Sciatic nerve (tissue), 2 donors: Measurements from ENCODE around the gene SH3RF1. TPM values are rescaled to one million over a fixed set of nuclear protein-coding genes. Genes with fewer than 3 reads are reported as not detected.
A peak's percentile ranks its signal among the peaks of the same experiment; 100 is the strongest.

ENCODE experiments used
- ATAC-seq: fragments of 200-7000 bp; cut with Tn5 transposase; one replicate; pipeline ENCODE4 v1.9.1; 2020; ENCODE audit warnings: mild to moderate bottlenecking, moderate library complexity
- DNase-seq: peaks from one replicate; pipeline ENCODE4 v3.0.0-alpha.2; 2020; ENCODE audit warnings: low spot score
- intact Hi-C: fragments of 100-400 bp; cut with DNase I; formaldehyde crosslinking; loops from one replicate; pipeline ENCODE4 v1.14.2; 2022
- total RNA-seq: library from RNA; stranded (reverse); fragmentation: NEBNext Ultra II Directional; extraction: Animal tissue kit (Norgen Biotek cat#: 25700); gene quantifications from one replicate; pipeline ENCODE4 v1.2.1, GENCODE V29; 2021
- donor health status: DM: no; HTN: no; CAD: no.
- donor health status: DM: no; HTN: no; CAD: no.

SH3RF1 gene
- total RNA-seq, 1 donor from 2014 or later: 15.6 TPM

- DNase-seq: no peak
- intact Hi-C loops: no loop called here
- peak; percentile 80 for ATAC-seq
Measured at GRCh38 chr4:169099771-169100180, 171.0 kb downstream of the SH3RF1 start.

GRCh38 chr4:169098969-169099690 is 171.6 kb downstream of the SH3RF1 start:
- ATAC-seq: no peak
- DNase-seq: no peak
- intact Hi-C loops: no loop called here

DNA sequence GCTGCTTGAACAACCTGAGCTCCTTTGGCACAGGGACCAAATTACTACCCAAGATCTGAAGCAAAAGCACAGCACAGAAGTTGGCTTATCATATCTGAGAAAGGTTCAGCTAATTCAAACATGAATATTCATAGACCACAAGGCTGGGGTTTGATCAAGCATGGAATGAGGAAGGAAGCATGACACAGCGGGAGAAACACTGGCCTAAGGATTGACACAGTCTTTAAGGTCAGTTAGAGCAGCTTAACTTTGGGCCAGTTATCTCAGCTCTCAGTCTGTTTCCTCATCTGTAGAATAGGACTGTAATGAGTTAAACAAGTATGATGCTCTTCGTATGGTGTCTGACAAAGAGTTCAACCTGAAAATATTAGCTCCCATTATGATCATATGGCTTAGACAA is 172.2 kb downstream of the SH3RF1 start:
- ATAC-seq (no peak), DNase-seq (no peak)
- intact Hi-C loops: no loop called here

DNA sequence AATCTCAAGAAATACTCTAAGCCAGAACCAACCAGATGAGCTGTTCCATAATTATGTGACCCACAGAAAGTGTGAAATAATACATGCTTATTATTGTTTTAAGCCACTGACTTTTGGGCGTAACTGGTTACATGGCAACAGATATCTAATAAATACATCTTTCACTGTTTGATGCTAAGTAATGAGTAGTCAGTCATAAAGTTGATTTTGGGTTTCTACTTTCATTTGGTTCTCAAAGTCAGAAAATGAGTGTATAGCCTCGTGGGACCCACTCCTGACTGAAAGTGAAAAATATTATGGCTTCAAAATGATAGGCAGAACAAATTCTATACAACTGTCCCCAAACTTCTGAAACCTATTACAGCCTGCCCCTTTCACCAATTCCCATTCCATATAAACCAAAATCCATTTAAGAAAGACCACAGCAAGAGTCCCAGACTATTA is 172.7 kb downstream of the SH3RF1 start:
- ATAC-seq: no peak
- intact Hi-C loops: no loop called here
- no peak for DNase-seq

DNA sequence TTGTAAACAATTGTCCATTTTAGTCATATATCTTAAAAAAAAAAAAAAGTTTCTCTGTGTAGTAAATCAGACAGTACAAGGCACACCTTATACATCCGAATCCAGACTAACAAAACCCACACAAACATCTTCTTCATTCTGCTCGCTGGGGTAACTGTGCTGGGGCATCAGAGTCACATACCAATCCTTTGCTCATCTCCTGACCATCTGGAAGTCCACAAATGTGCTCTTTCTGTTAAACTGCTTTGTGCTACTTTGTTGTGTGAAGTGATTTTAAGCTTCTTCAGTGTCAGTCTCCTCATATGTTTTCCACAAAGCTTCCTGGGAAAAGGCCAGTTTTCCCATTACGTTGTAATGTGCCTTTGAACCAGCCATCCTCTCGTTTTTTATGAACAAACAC is 174.5 kb downstream of the SH3RF1 start:
- DNase-seq (no peak), ATAC-seq (no peak)
- intact Hi-C loops: no loop called here

DNA sequence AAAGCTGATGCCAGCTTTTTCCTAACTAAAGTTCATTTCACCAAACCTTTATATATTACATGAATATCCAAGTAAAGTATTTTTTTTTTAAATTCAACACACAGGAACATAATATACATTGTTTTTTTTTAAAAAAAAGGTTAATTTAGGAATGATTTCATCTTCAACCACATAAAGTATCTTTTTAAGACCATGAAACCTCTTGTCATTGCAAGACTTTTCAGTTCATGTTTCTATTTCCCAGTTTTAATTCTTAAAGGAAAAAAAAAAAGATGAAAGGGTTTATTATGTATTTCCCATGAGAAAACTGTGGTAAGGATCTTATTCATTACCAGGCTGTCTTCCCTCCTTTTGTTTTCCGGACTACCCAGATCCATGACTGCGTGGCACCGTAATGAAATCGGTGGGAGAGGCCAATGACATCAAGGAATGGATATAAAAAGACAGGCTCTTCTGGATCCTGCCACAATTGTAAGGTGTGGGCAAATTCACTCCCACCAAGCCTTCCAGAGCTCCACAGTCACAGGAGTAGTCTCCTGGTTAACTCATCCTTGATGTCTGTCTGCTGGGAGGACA is 176.0 kb downstream of the SH3RF1 start:
- no peak for ATAC-seq
- intact Hi-C loops: no loop called here

GRCh38 chr4:169092889-169093522 is 177.8 kb downstream of the SH3RF1 start:
- intact Hi-C loops: no loop called here
- no peak for ATAC-seq
- DNase-seq: no peak

More for the DNA sequence above, 176.0 kb downstream of the SH3RF1 start:
- DNase-seq: no peak

DNA sequence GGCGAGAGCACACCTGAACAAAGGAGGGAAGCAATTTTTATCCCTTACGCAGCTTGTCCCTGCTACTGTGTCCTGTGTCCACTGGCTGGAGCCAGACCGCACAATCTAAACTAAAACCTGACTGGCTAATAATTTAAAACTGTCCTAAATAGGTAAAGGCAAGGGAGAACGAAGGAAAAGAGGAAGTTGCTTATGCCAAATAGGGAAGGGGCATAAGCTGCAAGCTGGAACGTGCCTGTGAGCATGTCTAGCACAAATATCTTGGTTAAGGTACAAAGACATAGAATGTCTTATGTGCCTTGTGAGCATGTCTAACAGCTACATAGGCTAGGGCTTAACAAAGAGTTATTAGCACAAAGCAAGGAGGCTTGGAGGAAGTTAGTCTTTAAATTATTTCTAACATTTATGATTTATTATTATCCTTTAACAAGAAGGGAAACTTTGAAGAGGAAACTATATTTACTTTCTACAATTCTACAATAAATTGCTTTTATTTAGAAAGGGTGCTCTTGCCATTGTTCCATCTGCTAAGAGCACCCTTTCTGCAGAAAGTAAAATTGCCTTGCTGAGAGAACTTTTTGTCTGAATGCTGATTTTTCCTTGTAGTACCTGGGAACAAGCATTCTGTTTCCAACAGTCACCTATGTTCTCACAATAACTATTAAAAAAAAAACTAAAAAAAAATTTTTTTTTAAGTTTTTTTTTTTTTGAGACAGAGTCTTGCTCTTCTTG is 180.1 kb downstream of the SH3RF1 start:
- ATAC-seq (no peak), DNase-seq (no peak)
- intact Hi-C loops: no loop called here

GRCh38 chr4:169089004-169089403 is 181.8 kb downstream of the SH3RF1 start:
- no peak for ATAC-seq
- DNase-seq: no peak
- intact Hi-C loops: no loop called here

- DNase-seq (no peak), ATAC-seq (no peak)
- intact Hi-C loops: no loop called here
Measured at GRCh38 chr4:169084954-169085353, 185.8 kb downstream of the SH3RF1 start.

DNA sequence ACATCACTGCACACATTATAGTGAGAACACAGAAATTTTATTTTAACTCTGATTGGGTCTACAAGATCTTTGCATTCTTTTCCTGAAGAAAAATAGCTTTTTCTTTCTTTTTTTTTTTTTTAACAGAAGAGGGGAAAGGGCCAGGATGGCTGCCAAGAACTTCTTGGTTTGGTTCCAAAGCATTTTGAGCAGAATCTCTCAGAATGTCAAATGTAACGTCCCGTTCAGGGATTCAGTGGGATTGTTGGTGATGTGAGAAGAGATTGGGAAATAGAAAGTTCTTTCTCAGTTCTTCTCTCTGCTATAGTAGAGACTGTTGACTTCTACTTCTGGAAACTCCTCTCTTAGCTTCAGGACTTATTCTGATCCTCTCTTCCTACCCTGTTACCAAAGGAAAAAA is 189.8 kb downstream of the SH3RF1 start:
- DNase-seq (peak; percentile 75), ATAC-seq (peak; percentile 86)
- intact Hi-C loops: no loop called here

DNA sequence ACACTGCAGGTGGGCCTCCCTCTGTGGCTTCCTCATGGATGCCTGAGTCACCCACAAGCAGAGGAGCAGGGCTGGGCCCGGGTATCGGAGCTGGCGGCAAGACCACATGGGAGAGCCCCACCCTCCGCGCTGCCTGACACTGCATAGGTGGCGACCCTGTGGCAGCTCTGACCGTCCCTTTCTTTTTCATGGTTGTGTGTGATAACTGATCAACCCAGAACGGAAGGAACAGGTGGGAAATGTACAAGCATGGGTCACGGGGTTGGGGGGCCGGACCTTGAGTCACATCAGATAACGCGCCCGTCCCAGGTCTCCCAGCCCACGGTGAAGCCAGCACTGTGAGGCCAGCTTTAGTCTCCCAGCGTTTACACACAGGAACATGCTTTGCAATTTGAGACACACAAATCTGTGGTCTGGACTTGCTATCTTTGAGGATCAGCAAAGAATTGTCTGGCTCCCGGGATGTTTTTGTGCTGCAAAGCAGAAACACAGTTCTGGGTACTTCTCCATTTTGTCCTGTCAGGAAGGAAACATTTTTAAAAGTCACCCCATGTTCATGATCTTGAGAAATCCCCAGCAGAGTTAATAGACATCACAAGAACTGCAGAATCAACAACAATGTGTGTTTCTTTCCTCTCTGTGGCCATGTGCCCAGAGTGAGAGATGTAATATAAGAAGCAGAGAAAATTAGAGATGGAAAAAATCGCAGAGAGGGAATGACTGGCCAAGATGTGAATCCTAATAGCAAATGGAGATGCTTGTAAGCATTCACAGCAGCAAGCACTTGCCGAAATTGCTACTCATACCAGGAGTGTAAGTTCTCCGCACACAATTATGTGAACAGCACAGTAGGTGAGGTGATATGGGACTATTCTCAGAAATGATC is 190.6 kb downstream of the SH3RF1 start:
- DNase-seq: no peak

DNA sequence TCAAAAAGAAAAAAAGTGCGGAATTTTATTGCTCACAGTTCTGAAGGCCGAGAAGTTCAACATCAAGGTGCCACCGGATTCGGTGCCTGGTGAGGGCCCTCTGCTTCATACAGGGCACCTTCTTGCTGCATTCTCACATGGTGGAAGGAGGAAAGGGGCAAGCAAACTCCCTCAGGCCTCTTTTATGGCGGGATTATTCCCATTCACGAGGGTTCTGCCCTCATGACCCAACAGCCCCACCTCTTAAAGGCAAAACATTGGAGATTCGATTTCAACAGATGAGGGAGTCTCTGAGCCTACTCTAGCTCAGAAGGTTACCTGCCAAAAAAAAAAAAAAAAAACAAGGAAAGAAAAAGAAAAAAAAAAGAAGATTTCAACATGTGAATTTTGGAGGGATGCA is 196.6 kb downstream of the SH3RF1 start:
- intact Hi-C loops: no loop called here
- ATAC-seq (no peak), DNase-seq (no peak)

More for the DNA sequence above, 190.6 kb downstream of the SH3RF1 start:
- peak; percentile 92 for ATAC-seq
- intact Hi-C loops: no loop called here

DNA sequence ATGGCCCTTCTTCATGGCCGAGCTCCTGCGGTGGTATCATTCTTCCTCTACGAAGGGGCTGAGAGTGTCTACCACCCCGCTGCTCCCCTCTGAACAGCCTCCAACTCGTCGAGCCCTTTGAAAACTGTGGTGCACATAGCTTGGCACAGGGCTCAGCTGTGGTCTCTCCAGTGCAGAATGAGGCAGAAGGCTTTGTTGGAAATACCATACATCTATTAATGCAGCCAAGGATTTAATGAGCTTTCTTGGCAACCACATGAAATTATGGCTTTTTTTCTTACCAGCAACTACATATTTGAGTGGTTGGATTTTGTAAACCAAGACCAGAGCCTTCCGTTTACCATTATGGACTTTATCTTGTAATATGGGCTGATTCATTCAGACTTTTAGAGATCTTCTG is 199.0 kb downstream of the SH3RF1 start:
- no peak for DNase-seq
- ATAC-seq: no peak
- intact Hi-C loops: no loop called here

DNA sequence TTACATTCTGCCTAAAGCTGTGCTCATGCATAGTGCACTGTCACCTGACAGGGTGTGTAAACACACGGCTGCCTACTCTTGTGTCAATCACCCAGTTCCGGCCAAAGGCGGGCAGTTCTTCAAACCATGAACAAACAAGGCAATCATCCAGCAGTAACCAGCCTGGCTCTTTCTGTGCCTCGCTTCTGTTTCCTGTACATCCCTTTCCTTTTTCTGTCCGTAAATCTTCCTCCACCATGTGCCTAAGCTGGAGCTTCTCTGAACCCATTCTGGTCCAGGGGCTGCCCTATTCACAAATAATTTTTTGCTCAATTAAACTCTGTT is 199.9 kb downstream of the SH3RF1 start:
- no peak for ATAC-seq
- intact Hi-C loops: no loop called here
- no peak for DNase-seq

GRCh38 chr4:169070071-169070894 is 200.5 kb downstream of the SH3RF1 start:
- no peak for DNase-seq
- ATAC-seq: peak; percentile 80
- intact Hi-C loops: no loop called here

DNA sequence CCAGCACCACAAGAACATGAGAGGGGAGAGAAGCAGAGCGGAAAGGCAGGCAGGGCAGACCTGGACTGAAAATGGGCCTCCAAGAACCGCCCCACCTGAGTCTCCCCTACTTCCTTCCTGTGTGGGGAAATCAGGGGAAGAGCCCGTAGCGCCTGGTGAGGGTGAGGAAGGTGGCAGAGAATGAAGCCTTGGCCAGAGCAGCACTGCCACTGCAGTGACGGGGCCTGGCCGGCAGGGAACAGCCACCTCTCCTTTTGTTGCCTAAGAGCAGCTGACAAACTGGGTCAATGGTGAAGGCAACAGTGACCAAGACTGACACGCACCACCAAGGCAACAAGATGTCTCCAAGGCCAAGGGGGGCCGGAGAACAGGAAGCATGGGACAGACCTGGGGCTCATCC is 202.3 kb downstream of the SH3RF1 start:
- ATAC-seq (peak; percentile 16), DNase-seq (no peak)
- intact Hi-C loops: no loop called here

DNA sequence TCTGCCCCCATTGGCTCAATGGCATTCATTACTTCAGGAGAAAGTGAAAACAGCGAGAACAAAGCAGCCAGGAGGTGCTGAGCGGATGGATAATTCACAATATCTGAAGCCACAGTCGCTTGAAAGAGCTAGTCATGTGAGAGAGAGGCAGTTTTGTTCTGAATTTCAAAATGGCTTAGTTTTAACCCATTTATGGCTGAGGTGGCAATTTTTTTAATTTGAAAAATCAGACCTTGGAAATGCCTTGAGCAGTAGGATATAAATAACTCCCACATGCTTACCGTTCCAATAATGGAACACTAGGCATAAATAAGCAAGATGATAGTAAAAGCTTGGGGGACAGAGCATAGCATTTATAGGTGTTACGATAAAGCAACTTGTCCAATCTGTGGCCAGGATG is 203.8 kb downstream of the SH3RF1 start:
- ATAC-seq: no peak
- DNase-seq: no peak
- intact Hi-C loops: no loop called here
